GM12878 (cell line): ENCODE results near the gene ZBTB7B. TPM values are rescaled to one million over a fixed set of nuclear protein-coding genes. Genes with fewer than 3 reads are reported as not detected.

Source experiments
- ATAC-seq: fragments of 200-7000 bp; cut with Tn5 transposase; 3 replicates; pipeline ENCODE4 v1.9.1; 2020; ENCODE audit warnings: mild to moderate bottlenecking, moderate library complexity
- BruUV-seq: library from RNA; stranded (reverse); fragments of 400-500 nt; replicated peaks from 2 replicates; lab custom pipeline; 2021; lab: Mats Ljungman, UMichigan
- CTCF ChIA-PET: fragments of 300-600 bp; sonication (Branson Sonifier 250); formaldehyde crosslinking; extraction: SDS; loops from one replicate; lab custom pipeline; 2021; ENCODE audit warnings: inconsistent platforms; lab: Yijun Ruan, JAX
- POLR2A ChIA-PET: fragments of 350-600 bp; formaldehyde crosslinking; extraction: SDS; loops from one replicate; lab custom pipeline; 2021; ENCODE audit warnings: inconsistent platforms; lab: Charles Lee
- RAD21 ChIA-PET: fragments of 300-600 bp; sonication (Branson Sonifier 250); formaldehyde crosslinking; loops from one replicate; lab custom pipeline; 2023; ENCODE audit warnings: antibody characterized with exemption; ENCODE audit not compliant: unreplicated experiment; lab: Charles Lee
- SMC1A ChIA-PET: fragments of 300-600 bp; sonication (Branson Sonifier 250); formaldehyde crosslinking; loops from one replicate; lab custom pipeline; 2023; ENCODE audit not compliant: unreplicated experiment, uncharacterized antibody; lab: Charles Lee
- DNase-seq: peaks from one replicate; pipeline ENCODE4 v3.0.0-alpha.2; 2011; ENCODE audit warnings: low read depth, low spot score
- FAIRE-seq: peaks from 3 replicates; lab custom pipeline; 2011; peaks lifted over from hg19 to GRCh38; lab: Jason Lieb, UNC
- H2AFZ ChIP-seq: 2 replicates; pipeline ENCODE4 v1.6.0; 2011; ENCODE audit warnings: low read depth, low read length, control low read depth; ENCODE audit not compliant: control insufficient read depth
- H3K27ac ChIP-seq: 2 replicates; pipeline ENCODE4 v1.5.1; 2011; ENCODE audit warnings: control low read depth; ENCODE audit not compliant: control insufficient read depth, insufficient read depth
- H3K27me3 ChIP-seq, 2 experiments: replicated peaks in 1 of 2; 2 replicates each; pipeline versions ENCODE4 v1.6.0 to v1.6.1; 2011; ENCODE audit warnings: low read length in 1 of 2; ENCODE audit not compliant: control insufficient read depth in 2 of 2, insufficient read depth in 2 of 2
- H3K36me3 ChIP-seq, 2 experiments: 2 replicates each; pipeline ENCODE4 v1.5.1; 2011; ENCODE audit warnings: low read length in 1 of 2; ENCODE audit not compliant: control insufficient read depth in 2 of 2, insufficient read depth in 2 of 2
- H3K4me1 ChIP-seq: 2 replicates; pipeline ENCODE4 v1.6.1; 2011; ENCODE audit warnings: mild to moderate bottlenecking, low read length, moderate library complexity, mixed read lengths; ENCODE audit not compliant: control insufficient read depth, insufficient read depth
- H3K4me2 ChIP-seq: 2 replicates; pipeline ENCODE4 v1.6.0; 2011; ENCODE audit warnings: control low read depth; ENCODE audit not compliant: control insufficient read depth, insufficient read depth
- H3K4me3 ChIP-seq: fragments of 200-600 bp; sonication (generic); 2 replicates; pipeline ENCODE4 v1.5.1; 2016
- H3K79me2 ChIP-seq: 2 replicates; pipeline ENCODE4 v1.6.0; 2011; ENCODE audit warnings: low read length; ENCODE audit not compliant: control insufficient read depth, insufficient read depth
- H3K9ac ChIP-seq: 2 replicates; pipeline ENCODE4 v1.8.0; 2011; ENCODE audit warnings: low read length, control low read depth, mixed read lengths; ENCODE audit not compliant: control insufficient read depth, insufficient read depth
- H3K9me3 ChIP-seq: replicated peaks from 3 replicates; pipeline ENCODE4 v1.5.1; 2011; ENCODE audit warnings: mild to moderate bottlenecking, low read length; ENCODE audit not compliant: control insufficient read depth, insufficient read depth
- H4K20me1 ChIP-seq: 2 replicates; pipeline ENCODE4 v1.6.0; 2011; ENCODE audit not compliant: control insufficient read depth, insufficient read depth
- BACH1 ChIP-seq: fragments of 450-650 bp; IDR thresholded peaks from 2 replicates; pipeline ENCODE4 v1.6.1; 2017; ENCODE audit warnings: mild to moderate bottlenecking, borderline replicate concordance
- WGBS: methylation state at CpG from one replicate; pipeline ENCODE4 v1.1.6; 2016; ENCODE audit warnings: low lambda C conversion rate; ENCODE audit not compliant: insufficient replicate concordance, insufficient coverage; ENCODE audit errors: missing lambda C conversion rate; 5-methylcytosine and 5-hydroxymethylcytosine counted together
- in situ Hi-C: fragments of 300-500 bp; cut with MboI; formaldehyde crosslinking; loops from 9 replicates; pipeline ENCODE4 v1.14.3; 2018; ENCODE audit warnings: mixed read lengths
- intact Hi-C: fragments of 100-400 bp; cut with micrococcal nuclease; formaldehyde crosslinking; loops from one replicate; pipeline ENCODE4 v1.14.2; 2022; ENCODE audit not compliant: unreplicated experiment
- polyA plus RNA-seq, 11 experiments: library from polyadenylated mRNA; depleted of rRNA in 4 of 11; unstranded in 6 of 11; stranded (reverse) in 5 of 11; fragments of >200 nt; fragmentation: Nextera tagmentation in 4 of 11; fragmentation: Illumina TruSeq in 1 of 11; extraction: Ambion mirVana in 4 of 11; extraction: Trizol in 1 of 11; gene quantifications; 1 replicate in 1 of 11; 2 replicates in 10 of 11; pipeline versions ENCODE4 v1.2.1 to v1.2.3, GENCODE V29; 2011 to 2016; ENCODE audit warnings: inconsistent platforms in 2 of 11, missing spikeins in 2 of 11, low read depth in 1 of 11
- total RNA-seq, 4 experiments: library from RNA; depleted of rRNA in 3 of 4; stranded (reverse); fragments of >200 nt in 3 of 4; fragmentation: Illumina TruSeq in 1 of 4; extraction: Trizol in 1 of 4; gene quantifications; 2 replicates each; pipeline versions ENCODE4 v1.2.1 to v1.2.3, GENCODE V29; 2013 to 2021
- TF ChIP-seq, protein P1 (sequence below): fragments of 450-650 bp; IDR thresholded peaks from 2 replicates; pipeline ENCODE4 v1.6.1; 2017; ENCODE audit warnings: mild to moderate bottlenecking, low read depth, inconsistent platforms; ENCODE audit not compliant: poor library complexity, severe bottlenecking

The ZBTB7B gene
- total and polyA plus RNA-seq, 10 of the 15 experiments (the other 5 are each of a cell fraction or from before 2014, with no cell fraction given) = 0.11 to 44.9 (median 11.3) TPM

DNA sequence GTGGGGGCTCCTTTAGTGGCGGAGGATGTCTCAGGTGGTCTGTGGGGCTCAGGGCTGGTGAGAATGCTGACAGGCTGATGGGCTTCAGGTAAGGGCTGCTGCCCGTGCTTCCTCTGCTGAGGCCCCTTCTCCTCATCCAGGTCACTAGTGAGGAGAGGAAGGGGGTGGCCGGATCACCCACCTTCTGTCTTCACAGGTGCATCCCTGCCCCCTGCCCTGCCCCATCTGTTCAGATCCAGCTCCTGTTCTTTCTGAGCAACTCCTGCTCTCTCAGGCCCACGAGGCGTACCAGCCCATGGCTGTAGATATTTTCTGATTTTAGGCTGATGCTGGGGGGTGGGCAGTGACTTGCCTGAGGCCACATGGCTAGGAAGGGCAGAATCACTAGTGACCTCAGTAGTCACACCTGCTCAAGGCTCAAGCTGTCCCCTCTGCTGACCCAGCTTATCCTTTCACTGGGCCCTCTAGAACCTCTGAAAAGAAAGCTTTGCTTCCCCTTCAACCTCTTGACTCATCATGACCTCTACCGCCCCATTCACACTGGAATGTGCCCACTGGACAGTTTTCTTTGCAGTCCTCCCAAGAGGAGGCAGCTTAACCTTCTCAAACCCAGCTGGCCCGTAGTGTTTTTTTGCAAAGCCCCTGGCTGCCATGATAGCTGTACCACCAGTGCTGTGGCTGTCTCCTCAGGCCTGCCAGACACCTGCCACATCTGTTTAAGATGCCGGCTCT is 16.2 kb downstream of the ZBTB7B start:
- TF ChIP-seq, protein P1, sequence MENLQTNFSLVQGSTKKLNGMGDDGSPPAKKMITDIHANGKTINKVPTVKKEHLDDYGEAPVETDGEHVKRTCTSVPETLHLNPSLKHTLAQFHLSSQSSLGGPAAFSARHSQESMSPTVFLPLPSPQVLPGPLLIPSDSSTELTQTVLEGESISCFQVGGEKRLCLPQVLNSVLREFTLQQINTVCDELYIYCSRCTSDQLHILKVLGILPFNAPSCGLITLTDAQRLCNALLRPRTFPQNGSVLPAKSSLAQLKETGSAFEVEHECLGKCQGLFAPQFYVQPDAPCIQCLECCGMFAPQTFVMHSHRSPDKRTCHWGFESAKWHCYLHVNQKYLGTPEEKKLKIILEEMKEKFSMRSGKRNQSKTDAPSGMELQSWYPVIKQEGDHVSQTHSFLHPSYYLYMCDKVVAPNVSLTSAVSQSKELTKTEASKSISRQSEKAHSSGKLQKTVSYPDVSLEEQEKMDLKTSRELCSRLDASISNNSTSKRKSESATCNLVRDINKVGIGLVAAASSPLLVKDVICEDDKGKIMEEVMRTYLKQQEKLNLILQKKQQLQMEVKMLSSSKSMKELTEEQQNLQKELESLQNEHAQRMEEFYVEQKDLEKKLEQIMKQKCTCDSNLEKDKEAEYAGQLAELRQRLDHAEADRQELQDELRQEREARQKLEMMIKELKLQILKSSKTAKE = no peak
- TF ChIP-seq BACH1 = 0 out of 2 replicates have a peak, but pooled peaks have one; percentile 17
- TF ChIP-seq, all 136 proteins: peak for 1
- ChIA-PET RAD21 (interaction anchor here (1.1 to 3.1 kb wide), 3 partner anchors 15 to 63 kb away, joined by 3 to 14 read pairs (median 4); partner anchors contain the start of genes PBXIP1 and ZBTB7B), SMC1A (interaction anchor here (0.8 to 1.6 kb wide), 6 partner anchors 27 to 70 kb away, joined by 3 to 5 read pairs (median 3); partner anchors contain the start of gene SHC1), CTCF (interaction anchor here (0.6 to 4.2 kb wide), 13 partner anchors 16 to 459 kb away, joined by 3 to 34 read pairs (median 5); partner anchors contain the start of genes KRTCAP2, PBXIP1, PMVK and SHC1), POLR2A (interaction anchor here (1.6 to 2.8 kb wide), 3 partner anchors 15 to 83 kb away, joined by 4 to 10 read pairs (median 8); partner anchors contain the start of gene PMVK)
- H3K4me3 ChIP-seq = no peak overlapping the region
- H3K36me3 ChIP-seq = peaks cover 0 to 15% of the 10 kb centered on the region in 2 experiments; a peak in 2 of 4 replicates
- ATAC-seq (no peak), FAIRE-seq (no peak), DNase-seq (no peak)
- no peak overlapping the region for H2AFZ ChIP-seq
- H3K4me2 ChIP-seq = peak overlapping the region; percentile 35; the same call in 1 of the 2 replicates
- intact Hi-C loops = no loop called here
- no peak overlapping the region for H3K27ac ChIP-seq
- H3K27me3 ChIP-seq = no peaks in the 10 kb centered on the region; a peak in 1 of 4 replicates
- no peaks in the 10 kb centered on the region for H4K20me1 ChIP-seq
- no peaks in the 10 kb centered on the region; the same call in 1 of the 2 replicates for H3K79me2 ChIP-seq
- in situ Hi-C loops = no loop called here
- BruUV-seq = no TSS peak
- H3K4me1 ChIP-seq = peaks cover 19% of the 10 kb centered on the region
- no peaks in the 10 kb centered on the region for H3K9me3 ChIP-seq
- no peak overlapping the region for H3K9ac ChIP-seq
- 94% methylated on average over 7 of the region's 8 CpGs for WGBS
